Peyer's patch (tissue), 4 donors: ENCODE data around the gene FKBP1A.

Experiments
- POLR2A ChIP-seq, 2 donors: fragments of 450-650 bp; IDR thresholded peaks; one replicate each; pipeline ENCODE4 v1.5.1; 2017; ENCODE audit warnings: antibody characterized with exemption in 2 of 2, mild to moderate bottlenecking in 2 of 2, moderate library complexity in 2 of 2
- TF ChIP-seq, protein P1 (sequence below), 6 experiments: fragments of 450-650 bp in 4 of 6; fragments of 200-600 bp in 2 of 6; sonication (generic) in 1 of 6; IDR thresholded peaks; one replicate each; pipeline ENCODE4 v1.5.1; 2017 to 2019; ENCODE audit warnings: antibody characterized with exemption in 6 of 6, mild to moderate bottlenecking in 3 of 6, moderate library complexity in 1 of 6

DNA sequence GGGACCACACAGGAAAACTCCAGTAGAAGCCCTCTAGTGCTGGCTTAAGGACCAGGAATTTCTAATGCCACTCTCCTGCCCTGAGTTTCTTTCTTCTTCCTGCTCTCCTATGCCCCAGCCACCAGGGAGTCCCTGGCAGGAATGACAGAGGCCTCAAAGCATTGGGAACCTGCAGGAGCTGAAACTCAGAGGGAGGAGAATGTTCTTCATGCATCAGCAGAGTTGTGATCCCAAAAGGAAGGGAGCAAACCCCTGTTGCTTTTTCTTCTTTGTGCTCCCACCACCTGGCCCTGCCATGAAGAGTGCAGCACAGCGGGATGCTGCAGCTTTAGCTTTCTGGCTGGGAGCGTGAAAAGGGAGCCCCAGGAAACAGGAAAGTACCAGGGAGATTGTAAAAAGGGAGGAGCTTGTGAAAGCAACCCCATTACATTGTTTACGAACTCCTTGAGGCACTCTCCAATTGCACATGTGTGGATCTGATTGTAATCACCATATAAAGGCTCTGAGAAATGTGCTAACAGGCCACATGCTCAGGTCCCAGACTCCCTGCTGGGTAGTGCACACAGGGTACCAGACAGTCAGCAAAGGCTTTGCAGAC lies 34.7 kb upstream of the FKBP1A start:
- TF ChIP-seq, protein P1, sequence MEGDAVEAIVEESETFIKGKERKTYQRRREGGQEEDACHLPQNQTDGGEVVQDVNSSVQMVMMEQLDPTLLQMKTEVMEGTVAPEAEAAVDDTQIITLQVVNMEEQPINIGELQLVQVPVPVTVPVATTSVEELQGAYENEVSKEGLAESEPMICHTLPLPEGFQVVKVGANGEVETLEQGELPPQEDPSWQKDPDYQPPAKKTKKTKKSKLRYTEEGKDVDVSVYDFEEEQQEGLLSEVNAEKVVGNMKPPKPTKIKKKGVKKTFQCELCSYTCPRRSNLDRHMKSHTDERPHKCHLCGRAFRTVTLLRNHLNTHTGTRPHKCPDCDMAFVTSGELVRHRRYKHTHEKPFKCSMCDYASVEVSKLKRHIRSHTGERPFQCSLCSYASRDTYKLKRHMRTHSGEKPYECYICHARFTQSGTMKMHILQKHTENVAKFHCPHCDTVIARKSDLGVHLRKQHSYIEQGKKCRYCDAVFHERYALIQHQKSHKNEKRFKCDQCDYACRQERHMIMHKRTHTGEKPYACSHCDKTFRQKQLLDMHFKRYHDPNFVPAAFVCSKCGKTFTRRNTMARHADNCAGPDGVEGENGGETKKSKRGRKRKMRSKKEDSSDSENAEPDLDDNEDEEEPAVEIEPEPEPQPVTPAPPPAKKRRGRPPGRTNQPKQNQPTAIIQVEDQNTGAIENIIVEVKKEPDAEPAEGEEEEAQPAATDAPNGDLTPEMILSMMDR (IDR thresholded peaks at IDR 0.05) = no peak
- no peak for TF ChIP-seq POLR2A (IDR thresholded peaks at IDR 0.05)
